Ovary (tissue), 9 donors: ENCODE results near the gene MBOAT2. TPM values are rescaled to one million over a fixed set of nuclear protein-coding genes. Genes with fewer than 3 reads are reported as not detected.

ENCODE experiments used
- DNase-seq, 5 donors: peaks; one replicate each; pipeline ENCODE4 v3.0.0-alpha.2; 2019 to 2020
- H3K27ac ChIP-seq, 2 donors: fragments of 200-600 bp; one replicate each; pipeline versions ENCODE4 v1.5.1 to v1.8.0; 2019 to 2022
- H3K27me3 ChIP-seq: fragments of 200-600 bp; one replicate; pipeline ENCODE4 v1.8.0; 2022
- H3K36me3 ChIP-seq: fragments of 200-600 bp; sonication (generic); one replicate; pipeline ENCODE4 v1.5.1; 2019
- H3K4me1 ChIP-seq: one replicate; pipeline ENCODE4 v1.8.1; 2013; ENCODE audit warnings: mild to moderate bottlenecking, moderate library complexity; ENCODE audit not compliant: insufficient read depth
- H3K4me3 ChIP-seq: fragments of 200-600 bp; sonication (generic); one replicate; pipeline ENCODE4 v1.5.1; 2017
- H3K9me3 ChIP-seq, 2 donors: fragments of 200-600 bp in 1 of 2; sonication (generic) in 1 of 2; one replicate each; pipeline versions ENCODE4 v1.5.1 to v1.8.1; 2013 to 2019; ENCODE audit warnings: mild to moderate bottlenecking in 1 of 2, moderate library complexity in 1 of 2
- CTCF ChIP-seq, 3 donors: fragments of 450-650 bp in 2 of 3; fragments of 200-600 bp in 1 of 3; IDR thresholded peaks; one replicate each; pipeline versions ENCODE4 v1.5.1 to v1.8.0; 2016 to 2022; ENCODE audit warnings: antibody characterized with exemption in 3 of 3, mild to moderate bottlenecking in 1 of 3
- EP300 ChIP-seq: sonication (generic); formaldehyde crosslinking; IDR thresholded peaks from one replicate; pipeline ENCODE4 v1.6.1; 2017; ENCODE audit warnings: antibody characterized with exemption
- POLR2A ChIP-seq: fragments of 450-650 bp; IDR thresholded peaks from one replicate; pipeline ENCODE4 v1.6.1; 2017; ENCODE audit warnings: antibody characterized with exemption, mild to moderate bottlenecking, moderate library complexity
- WGBS, 3 donors: extraction: QIAGEN DNeasy Blood & Tissue Kit in 1 of 3; methylation state at CpG; one replicate each; pipeline versions ENCODE4 v1.1.5 to v1.1.7; 2013 to 2017; 5-methylcytosine and 5-hydroxymethylcytosine counted together
- intact Hi-C, 4 donors: fragments of 100-400 bp; cut with DNase I; formaldehyde crosslinking; loops; one replicate each; pipeline versions ENCODE4 v1.11.0 to v1.15.1; 2022 to 2023
- polyA plus RNA-seq, 2 donors: library from polyadenylated mRNA; stranded (reverse); fragments of 200-250 nt in 1 of 2; fragments of 350-450 nt in 1 of 2; fragmentation: Illumina TruSeq in 1 of 2; extraction: RNeasy Lipid Tissue Mini Kit (QIAGEN cat#74804) in 1 of 2; gene quantifications; one replicate each; pipeline ENCODE4 v1.2.3, GENCODE V29; 2013 to 2014
- total RNA-seq, 7 donors: library from RNA; depleted of rRNA in 2 of 7; stranded (reverse); fragments of >200 nt in 2 of 7; fragmentation: NEBNext Ultra II Directional in 3 of 7; extraction: Animal tissue kit (Norgen Biotek cat#: 25700) in 3 of 7; gene quantifications; one replicate each; pipeline versions ENCODE4 v1.1.0 to v1.2.4, GENCODE V29; 2016 to 2023
- donor health status: DM: no; HTN: no; CAD: no; lungs with moderate emphysema.
- donor health status: DM: no; HTN: no; CAD: no.
- donor health status: Bipolar disorder and iron deficiency.
- donor health status: DM: yes; HTN: yes; CAD: no.
- donor health status: DM: no; HTN: no; CAD: no.
- donor health status: DM: yes; HTN: yes; CAD: no.

The MBOAT2 gene
- total and polyA plus RNA-seq, 9 donors = 8.4 to 51.0 (median 24.5) TPM

GRCh38 chr2:8819194-8819593 is 184.3 kb downstream of the MBOAT2 start:
- peaks cover 8% of the 10 kb centered on the region for H3K4me1 ChIP-seq
- no peak overlapping the region for H3K27ac ChIP-seq
- no peaks in the 10 kb centered on the region for H3K9me3 ChIP-seq
- no peaks in the 10 kb centered on the region for H3K36me3 ChIP-seq
- H3K4me3 ChIP-seq = no peak overlapping the region
- intact Hi-C loops = no loop called here
- no peaks in the 10 kb centered on the region for H3K27me3 ChIP-seq
- DNase-seq = no peak
- no peak for TF ChIP-seq EP300
- TF ChIP-seq CTCF (IDR thresholded peaks at IDR 0.05) = no peak
- no peak for TF ChIP-seq POLR2A
- 84 to 87% (median 85%) methylated on average over 5 of the region's 5 CpGs for WGBS, 3 donors

GRCh38 chr2:8817221-8817620 is 186.3 kb downstream of the MBOAT2 start:
- Histone ChIP-seq H3K27me3 (no peaks in the 10 kb centered on the region), H3K36me3 (no peaks in the 10 kb centered on the region), H3K4me3 (no peak overlapping the region), H3K4me1 (peaks cover 6% of the 10 kb centered on the region), H3K27ac (no peak overlapping the region), H3K9me3 (no peaks in the 10 kb centered on the region)
- TF ChIP-seq CTCF (IDR thresholded peaks at IDR 0.05) = no peak
- no peak for TF ChIP-seq POLR2A
- TF ChIP-seq EP300 = no peak
- intact Hi-C loops = no loop called here
- 96 to 100% (median 99%) methylated on average over 1 of the region's 1 CpG for WGBS, 3 donors
- no peak for DNase-seq

- Histone ChIP-seq H3K27ac (no peak overlapping the region), H3K36me3 (no peaks in the 10 kb centered on the region), H3K27me3 (no peaks in the 10 kb centered on the region), H3K4me3 (no peak overlapping the region), H3K4me1 (no peaks in the 10 kb centered on the region), H3K9me3 (no peaks in the 10 kb centered on the region)
- DNase-seq = no peak
- WGBS, 3 donors = 91 to 93% (median 92%) methylated on average over 6 of the region's 6 CpGs
- TF ChIP-seq EP300 (no peak), CTCF (IDR thresholded peaks at IDR 0.05) (no peak), POLR2A (no peak)
- intact Hi-C loops = no loop called here
These were observed 196.4 kb downstream of the MBOAT2 start for GRCh38 chr2:8806885-8807704.

GRCh38 chr2:8805278-8806210 is 197.9 kb downstream of the MBOAT2 start:
- 80 to 82% (median 81%) methylated on average over 6 of the region's 6 CpGs for WGBS, 3 donors
- no peaks in the 10 kb centered on the region for H3K36me3 ChIP-seq
- no peaks in the 10 kb centered on the region for H3K27me3 ChIP-seq
- H3K4me1 ChIP-seq = no peaks in the 10 kb centered on the region
- H3K4me3 ChIP-seq = no peak overlapping the region
- no peak overlapping the region for H3K27ac ChIP-seq
- no peaks in the 10 kb centered on the region for H3K9me3 ChIP-seq
- no peak for TF ChIP-seq POLR2A
- TF ChIP-seq EP300 = no peak
- no peak for TF ChIP-seq CTCF (IDR thresholded peaks at IDR 0.05)
- intact Hi-C loops = no loop called here
- no peak for DNase-seq
